Activated T-cell treated with anti-CD3 and anti-CD28 coated beads for 48 hours (primary cell): ENCODE measurements around the gene SEC31B.

Experiments used
- DNase-seq: peaks from one replicate; pipeline ENCODE4 v3.0.0-alpha.2; 2020; ENCODE audit warnings: low read depth

The SEC31B gene, protein sequence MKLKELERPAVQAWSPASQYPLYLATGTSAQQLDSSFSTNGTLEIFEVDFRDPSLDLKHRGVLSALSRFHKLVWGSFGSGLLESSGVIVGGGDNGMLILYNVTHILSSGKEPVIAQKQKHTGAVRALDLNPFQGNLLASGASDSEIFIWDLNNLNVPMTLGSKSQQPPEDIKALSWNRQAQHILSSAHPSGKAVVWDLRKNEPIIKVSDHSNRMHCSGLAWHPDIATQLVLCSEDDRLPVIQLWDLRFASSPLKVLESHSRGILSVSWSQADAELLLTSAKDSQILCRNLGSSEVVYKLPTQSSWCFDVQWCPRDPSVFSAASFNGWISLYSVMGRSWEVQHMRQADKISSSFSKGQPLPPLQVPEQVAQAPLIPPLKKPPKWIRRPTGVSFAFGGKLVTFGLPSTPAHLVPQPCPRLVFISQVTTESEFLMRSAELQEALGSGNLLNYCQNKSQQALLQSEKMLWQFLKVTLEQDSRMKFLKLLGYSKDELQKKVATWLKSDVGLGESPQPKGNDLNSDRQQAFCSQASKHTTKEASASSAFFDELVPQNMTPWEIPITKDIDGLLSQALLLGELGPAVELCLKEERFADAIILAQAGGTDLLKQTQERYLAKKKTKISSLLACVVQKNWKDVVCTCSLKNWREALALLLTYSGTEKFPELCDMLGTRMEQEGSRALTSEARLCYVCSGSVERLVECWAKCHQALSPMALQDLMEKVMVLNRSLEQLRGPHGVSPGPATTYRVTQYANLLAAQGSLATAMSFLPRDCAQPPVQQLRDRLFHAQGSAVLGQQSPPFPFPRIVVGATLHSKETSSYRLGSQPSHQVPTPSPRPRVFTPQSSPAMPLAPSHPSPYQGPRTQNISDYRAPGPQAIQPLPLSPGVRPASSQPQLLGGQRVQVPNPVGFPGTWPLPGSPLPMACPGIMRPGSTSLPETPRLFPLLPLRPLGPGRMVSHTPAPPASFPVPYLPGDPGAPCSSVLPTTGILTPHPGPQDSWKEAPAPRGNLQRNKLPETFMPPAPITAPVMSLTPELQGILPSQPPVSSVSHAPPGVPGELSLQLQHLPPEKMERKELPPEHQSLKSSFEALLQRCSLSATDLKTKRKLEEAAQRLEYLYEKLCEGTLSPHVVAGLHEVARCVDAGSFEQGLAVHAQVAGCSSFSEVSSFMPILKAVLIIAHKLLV

DNA sequence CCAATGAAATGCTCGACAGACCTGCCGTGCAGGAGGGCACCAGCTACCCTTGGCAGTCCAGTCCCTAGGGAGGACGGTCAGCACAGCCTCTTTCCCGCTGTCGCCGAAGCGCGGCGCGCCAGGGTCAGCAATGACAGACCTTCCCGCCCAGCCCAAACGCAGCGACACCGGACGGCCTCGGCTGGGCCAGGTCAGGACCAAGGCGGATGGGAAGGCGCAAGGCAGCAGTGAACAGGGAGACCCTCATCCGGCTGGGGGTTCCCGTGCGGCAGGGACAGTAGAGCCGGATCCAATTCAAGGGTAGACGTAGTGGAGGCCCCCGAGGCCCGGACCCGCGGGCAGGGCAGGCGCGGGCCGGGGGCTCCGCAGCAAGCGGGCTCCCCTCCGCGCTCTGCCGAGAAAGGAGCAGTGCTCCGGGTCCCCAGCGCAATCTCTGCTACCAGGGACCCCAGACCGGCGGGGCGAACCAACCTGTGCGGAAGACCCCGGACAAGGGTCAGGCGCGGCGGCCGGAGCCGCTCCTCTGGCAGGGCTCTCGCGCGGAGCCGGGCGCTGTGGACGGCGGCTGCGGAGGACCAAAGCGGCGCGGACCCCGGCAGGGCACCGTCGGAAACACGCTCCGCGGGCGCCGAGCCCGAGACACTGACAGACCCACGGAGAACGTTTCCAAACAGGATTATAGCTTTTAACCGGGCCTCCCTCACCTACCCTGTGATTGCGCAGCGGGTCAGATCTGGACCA is at the start of gene SEC31B:
Gene SEC31B, minus strand, starts transcription at position 551 of the 741 bp plus-strand sequence. CDS start 2,909 bp downstream, outside the sequence.
- no peak for DNase-seq

DNA sequence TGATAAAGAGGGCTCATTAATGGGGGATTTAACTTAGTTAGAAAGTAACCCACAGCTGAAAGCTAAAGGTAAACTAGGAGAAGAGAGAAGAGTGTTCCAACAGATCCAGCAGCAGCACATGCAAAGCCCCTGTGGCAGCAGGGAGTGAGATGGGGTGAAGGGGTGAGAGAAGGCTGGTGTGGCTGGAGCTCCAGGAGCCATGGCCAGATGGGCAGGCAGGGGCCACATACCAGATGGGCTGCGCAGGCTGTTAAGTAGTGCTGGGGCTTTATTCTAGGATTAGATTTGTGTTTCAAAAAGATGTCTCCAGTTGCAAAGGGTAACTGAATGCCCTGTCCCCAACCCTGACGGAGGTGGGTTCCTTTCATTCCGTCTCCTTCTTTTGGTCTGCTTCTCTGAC is 49.3 kb upstream of the SEC31B start:
- no peak for DNase-seq

DNA sequence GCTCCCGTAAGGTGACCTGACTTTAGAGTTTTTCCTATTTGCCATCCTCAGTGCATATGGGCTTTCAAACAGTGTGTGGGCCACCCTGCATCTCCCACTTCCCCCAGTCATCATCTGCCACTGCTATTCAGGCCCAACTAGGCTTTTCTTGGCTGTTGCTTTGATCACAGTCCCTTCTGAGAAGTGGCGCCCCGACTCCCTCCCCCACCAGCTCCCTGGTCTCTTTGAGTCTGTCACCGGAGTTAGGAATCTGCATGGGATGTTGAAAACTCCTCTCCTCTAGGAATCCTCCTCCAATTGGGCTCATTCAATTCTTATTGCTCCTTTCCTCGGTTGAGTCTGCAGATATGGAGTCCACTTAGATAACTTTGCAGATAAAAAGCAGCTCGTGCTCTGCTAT is 48.2 kb upstream of the SEC31B start:
- no peak for DNase-seq

DNA sequence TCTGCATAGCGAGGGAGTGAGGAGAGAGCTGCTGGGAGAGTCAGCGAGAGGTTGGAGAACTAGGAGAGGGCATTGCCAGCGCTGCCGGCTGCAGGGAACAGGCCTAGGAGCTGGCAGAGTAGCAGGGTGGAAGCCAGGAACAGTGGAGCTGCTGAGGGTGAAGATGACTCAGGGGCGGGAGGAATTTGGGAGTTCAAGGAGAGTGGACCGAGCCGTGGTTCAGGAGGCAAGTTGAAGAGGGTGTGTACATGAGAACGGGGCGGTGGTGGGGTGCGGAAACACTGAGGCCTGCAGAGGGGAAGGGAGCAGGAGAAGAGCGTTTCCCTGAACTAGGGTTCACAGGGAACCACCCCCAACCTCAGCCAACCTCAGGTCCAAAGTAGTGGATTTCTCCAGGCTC is 47.6 kb upstream of the SEC31B start:
- no peak for DNase-seq

DNA sequence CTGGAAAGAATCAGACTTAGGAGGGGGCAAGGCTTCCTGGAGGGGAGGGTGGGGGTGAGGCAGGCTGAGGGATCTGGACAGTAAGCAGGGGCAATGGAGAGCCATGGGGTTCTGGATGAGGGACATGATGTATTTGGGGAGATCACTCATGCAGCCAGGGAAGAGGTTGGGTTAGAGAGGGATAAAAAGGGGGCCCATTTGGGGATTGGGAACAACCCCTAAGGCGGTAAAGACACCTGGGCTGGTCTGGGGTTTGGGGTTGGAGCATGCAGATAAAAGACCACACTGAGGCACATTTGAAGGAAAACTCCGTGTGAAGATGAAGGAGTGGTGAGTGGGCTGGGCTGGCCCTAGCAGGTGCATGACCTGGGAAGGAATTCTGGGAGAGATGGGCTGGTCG is 46.9 kb upstream of the SEC31B start:
- no peak for DNase-seq

DNA sequence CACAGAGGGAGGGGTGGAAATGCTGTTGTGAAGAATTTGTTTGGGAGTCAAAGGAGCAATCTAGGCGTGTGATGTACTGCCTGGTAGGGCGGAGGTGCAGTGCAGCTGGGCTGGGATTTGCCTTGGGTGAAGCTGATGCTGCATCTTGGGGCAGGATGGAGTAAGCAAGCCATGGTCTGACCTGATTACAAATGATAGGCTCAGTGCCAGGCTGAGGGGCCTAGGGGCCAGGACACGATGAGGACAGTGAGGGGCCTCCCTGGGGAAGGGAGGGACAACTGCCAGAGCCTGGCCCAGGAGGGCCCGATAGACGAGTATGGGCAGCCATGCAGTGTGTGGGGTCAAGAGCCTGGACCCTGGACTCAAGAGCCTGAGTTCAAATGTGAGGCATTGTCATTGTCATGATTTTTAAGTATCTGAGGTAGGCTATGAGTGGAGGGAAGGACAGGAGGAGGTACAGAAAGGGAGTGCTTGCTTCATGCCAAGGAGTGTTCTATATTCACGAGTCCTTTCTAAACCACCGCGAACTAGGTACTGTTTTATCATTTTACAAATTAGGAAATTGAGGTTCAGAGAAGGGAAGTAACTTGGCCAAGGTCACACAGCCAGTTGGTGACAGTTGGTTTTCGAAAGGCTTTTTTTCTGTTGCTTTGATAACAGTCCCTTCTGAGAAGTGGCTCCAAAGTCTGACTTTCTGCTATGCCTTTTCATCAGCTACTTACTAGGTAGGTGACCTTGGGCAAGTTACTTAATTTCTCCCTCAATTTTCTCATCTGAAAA is 45.7 kb upstream of the SEC31B start:
- no peak for DNase-seq

DNA sequence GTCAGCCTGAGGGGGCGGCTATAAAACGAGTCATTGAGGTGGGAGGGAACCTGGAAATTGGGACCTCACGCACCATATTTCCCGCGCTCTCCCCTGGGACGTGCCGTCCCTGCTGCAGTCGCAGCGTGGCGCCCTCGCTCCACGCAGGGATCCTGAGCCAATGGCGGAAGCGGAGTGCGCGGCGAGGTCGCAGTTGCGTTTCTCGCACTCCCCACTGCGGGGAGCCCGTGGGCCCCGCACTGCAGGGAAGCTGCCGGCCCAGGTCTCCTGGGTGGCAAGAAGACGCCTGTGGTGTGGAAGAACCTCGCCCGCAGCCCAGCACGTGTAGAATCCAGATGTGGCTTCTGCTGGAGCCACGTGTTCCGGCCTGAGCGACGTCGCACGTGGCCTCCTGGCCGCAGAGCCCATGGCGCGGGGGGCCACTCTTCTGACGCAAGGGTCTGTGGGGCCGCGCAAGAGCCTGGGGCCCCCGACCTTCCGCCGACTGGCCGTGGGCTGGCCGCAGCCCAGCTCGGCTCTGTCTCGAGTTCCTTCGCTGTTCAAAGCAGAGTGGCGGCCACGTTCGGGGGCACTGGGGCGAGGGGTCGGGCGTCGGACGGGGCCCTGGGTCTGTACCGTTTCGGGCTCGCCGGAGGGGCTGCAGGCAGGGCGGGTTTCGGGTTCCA is 42.5 kb upstream of the SEC31B start:
- DNase-seq = peak; percentile 79

DNA sequence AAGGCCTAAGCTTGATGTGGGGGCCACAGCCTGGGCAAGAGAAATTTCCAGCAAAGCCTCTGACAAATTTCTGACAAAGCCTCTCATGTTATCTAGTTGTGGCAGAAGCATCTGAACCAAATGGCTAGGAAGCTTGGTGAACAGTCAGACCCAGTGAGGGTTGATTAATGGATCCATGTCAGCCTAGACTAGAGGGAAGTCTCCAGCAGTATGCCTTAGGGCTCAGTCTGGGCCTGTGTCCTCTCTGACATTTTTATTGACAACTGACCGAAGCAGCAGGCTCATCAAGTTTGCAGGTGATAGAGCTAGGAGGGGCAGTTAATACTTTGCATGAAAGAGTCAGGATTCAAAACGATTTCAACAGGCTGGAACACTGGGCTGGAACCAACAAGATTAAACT is 41.3 kb upstream of the SEC31B start:
- no peak for DNase-seq

DNA sequence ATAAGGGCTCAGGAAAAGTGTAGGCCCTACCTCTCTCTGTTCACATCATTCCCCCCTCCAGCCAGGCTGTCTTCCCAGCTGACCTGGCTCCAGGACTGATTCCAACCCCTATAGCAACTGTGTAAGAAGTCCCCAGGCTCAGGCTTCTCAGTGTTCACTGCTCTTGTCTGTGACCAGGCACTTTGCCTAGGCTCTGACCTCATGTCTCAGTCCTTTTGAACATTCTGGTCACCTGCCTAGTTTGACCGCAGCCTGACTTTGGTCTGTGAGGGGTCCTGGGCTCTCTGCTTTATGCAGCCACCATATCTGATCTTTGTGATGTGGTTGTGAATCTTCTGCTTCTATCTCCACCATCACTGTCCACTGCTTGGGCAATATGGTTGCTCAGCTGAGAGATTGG is 40.6 kb upstream of the SEC31B start:
- DNase-seq = no peak

DNA sequence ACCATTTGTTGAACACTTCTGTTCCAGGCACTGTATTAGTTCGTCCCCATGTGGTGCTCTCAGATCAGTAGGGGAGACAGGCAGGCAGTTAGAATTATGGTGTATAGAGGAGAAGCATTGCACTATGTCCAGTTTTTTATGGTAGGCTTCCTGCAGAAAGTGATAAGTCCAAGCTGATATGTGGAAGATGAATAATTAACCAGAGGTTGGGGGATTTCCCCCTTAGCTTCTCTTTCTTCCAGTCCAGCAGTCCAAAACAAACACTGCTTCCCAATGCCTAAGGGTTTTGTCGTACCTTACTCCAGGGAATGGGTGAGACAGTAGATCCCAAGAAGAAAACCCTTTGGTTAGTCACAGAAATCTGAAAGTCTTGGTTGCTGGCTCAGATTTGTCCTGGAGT is 35.2 kb upstream of the SEC31B start:
- DNase-seq = no peak

DNA sequence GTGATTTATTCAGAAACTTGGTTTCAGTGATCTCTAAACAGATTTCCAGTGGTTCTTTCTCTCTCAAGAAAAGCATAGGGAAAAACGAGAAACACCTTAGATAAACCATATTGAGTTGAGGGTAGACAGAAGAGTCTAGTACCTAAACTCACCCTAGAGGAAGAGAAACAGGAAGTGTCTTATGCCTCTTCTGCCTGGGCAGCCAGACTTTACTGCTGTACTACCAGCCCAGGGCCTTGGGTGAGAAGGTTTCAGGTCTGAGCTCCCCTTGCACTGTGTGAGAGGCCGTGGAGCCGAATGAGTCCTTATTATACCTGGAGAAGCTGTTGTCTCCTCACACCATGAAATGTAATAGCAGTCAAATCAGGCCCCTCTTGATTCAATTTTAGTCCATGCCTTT is 34.3 kb upstream of the SEC31B start:
- DNase-seq = no peak

DNA sequence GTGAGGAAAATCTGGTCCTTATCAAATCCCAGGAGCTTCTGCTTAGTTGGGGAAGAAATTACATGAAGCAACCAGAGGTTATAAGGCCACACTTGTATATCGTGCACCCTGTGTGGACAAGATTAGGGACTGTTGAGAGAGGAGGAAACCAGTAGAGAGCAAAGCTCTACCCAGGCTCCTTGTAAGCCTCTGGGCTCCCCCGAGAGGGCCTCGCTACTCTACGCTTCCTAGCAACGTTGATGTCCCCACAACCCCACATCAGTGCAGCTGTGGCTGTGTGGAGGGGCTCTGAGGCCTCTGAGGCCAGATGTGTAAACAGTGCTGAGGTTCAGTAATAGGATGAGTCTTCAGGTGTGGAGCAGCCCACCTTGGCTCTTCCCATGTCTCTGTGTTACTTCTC is 32.1 kb upstream of the SEC31B start:
- no peak for DNase-seq

DNA sequence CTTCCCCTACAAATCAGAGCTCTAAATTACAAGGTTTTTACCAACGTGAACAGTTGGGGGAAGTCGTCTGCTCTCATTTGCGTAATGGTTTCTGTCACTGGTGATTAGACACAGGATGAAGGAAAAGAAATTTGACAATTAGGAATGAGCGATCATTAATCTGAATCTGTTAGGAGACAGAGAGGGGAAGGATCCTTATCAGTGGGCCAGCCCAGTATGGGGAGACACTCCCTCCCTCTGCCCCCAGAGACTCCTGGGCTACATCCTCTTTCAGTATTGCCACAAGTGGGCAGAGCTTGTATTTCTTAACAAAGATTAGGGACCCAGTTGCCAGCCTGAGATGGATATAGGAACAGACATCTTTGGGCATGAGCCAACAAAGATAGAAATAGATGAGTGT is 31.5 kb upstream of the SEC31B start:
- no peak for DNase-seq

DNA sequence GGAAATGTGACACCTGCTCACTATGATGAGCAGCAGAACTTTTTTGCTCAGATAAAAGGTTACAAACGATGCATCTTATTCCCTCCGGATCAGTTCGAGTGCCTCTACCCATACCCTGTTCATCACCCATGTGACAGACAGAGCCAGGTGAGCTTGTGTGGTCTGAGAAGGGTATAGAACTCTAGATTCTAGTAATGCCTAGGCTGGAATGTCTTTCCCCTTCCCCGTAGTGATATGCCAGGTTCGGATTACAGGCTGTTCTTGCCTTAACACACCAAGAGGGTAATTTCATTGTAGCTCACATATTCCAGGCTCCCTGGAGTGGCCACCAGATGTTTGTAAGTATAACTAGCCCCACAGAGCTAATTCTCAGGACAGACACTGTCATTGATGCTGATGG is 25.3 kb upstream of the SEC31B start:
- no peak for DNase-seq

DNA sequence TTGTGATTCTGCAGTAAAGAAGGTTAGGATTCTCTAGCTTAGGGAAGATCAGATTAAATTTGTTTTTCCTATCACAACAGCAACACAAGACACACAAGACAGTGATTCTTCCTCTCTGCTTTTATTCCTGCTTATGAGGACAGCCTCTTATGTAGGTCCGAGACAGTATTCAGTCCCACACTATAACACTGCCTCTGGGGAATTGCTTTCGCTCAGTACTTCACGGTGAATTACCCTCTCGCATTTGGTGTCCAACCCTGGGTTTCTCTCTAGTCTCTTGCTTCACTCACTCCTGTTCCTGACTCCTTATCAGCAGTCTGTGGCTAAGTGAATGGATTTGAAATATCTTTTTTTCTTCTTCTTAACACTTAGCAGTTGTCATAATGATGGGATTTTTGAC is 17.8 kb upstream of the SEC31B start:
- no peak for DNase-seq

DNA sequence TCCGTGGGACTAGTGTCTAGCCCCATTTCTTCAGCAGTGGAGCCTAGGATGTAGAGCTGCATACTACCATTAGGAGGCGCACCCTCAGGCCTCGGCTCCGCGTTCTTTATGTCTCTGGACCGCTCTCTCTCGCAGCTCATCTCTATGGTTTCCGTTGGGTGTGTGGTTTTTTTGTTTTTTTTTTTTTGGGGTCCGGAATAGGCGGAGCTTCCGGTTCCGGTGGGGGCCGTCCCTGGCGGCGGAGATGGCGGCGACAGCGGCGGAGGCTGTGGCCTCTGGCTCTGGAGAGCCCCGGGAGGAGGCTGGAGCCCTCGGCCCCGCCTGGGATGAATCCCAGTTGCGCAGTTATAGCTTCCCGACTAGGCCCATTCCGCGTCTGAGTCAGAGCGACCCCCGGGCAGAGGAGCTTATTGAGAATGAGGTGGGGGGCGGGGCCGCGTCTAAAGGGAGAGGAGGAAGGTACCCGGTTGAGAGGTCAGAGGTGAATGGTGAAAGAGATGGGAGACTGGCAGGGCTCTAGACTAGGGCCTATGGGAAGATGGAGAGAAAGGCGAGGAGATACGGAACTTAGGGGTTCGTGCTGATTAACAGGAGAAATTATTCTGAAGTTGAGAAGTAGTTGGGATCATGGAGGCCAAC is 16.2 kb upstream of the SEC31B start, which contains the start of gene HIF1AN:
Gene HIF1AN, plus strand, starts transcription at position 229 of the 639 bp plus-strand sequence. Its CDS starts 16 bp downstream, at position 245.
- peak; percentile 78 for DNase-seq

DNA sequence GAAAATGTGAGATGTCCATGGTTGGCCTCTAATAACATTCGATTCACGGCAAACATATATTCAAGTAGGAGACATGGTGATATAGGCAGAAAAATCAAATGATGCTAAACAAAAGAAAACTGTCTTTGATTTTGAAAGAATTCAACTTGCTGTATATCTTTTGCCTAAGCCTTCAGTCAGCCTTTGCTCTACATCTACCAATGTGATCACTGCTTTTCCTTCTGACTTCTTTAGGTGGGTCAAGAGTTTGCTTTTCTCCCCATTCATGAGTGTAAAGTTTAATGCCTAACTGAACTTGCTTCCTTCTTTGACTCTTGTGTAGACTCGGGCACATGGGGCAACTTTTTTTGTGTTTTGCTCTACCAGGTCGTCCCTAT is 15.7 kb upstream of the SEC31B start:
- DNase-seq = no peak

DNA sequence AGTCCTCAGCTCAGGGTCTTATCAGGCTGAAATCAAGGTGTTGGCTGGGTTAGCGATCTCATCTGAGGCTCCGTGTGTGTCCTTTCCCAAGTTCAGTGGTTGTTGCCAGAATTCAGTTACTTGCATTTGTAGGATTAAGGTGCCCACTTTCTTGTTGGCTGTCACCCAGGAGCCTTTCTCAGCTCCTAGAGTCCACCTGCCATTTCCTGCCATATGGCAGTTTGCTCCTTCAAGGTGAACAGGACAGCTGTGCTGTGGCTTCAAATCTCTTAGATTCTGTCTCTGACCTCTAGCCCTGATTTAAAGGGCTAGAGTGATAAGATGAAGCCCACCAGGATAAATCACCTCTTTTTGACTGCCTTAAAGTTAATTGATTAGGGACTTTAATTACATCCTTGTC is 15.1 kb upstream of the SEC31B start:
- DNase-seq = no peak

DNA sequence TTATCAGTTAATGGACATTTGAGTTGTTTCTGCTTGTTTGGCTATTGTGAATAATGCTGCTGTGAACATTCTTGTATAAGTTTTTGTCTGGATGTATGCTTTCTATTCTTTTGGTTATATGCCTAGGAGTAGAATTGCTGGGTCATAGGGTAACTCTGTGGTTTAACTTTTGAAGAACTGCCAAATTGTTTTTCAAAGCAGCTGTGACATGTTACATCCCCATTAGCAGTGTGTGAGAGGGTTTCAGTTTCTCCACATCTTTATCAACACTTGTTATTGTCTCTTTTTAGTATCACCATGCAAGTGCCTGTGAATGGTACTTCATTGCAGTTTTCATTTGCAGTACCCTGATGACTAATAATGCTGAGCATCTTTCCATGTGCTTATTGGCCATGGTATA is 12.1 kb upstream of the SEC31B start:
- DNase-seq = no peak
